Central memory CD4-positive, alpha-beta T cell (primary cell): ENCODE results near the gene PRR5.
"Not testable (repeated sequence)": the region's sequence is repeated elsewhere in the genome, so short reads cannot be mapped to it uniquely, and the experiment has no call there.

Source experiments
- DNase-seq: peaks from one replicate; pipeline ENCODE4 v3.0.0; 2022

Gene PRR5

DNA sequence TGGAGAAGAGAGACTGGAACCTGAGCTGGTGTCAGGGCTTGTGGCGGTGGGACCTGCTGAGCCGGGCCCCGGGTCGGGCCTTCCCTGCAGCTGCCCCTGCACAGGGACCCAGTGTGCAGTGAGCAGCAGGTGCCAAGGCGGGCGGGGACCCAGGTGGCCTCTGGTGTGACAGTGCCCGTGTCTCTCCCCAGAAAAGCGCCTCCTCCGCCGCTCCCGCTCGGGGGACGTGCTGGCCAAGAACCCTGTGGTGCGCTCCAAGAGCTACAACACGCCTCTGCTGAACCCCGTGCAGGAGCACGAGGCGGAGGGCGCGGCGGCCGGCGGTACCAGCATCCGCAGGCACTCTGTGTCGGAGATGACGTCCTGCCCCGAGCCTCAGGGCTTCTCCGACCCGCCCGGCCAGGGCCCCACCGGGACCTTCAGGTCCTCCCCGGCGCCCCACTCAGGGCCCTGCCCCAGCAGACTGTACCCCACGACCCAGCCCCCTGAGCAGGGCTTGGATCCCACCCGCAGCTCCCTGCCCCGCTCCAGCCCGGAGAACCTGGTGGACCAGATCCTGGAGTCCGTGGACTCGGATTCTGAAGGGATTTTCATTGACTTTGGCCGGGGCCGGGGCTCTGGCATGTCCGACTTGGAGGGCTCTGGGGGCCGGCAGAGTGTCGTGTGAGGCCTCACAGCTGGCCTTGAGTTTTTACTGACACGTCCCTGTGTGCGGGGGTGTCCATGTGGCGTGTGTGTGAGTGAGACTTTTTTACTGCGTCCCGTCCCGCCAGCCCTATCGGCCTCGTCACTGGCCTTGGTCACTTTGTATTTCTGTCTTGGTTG, 34.8 kb downstream of the PRR5 start:
- DNase-seq = no peak

DNA sequence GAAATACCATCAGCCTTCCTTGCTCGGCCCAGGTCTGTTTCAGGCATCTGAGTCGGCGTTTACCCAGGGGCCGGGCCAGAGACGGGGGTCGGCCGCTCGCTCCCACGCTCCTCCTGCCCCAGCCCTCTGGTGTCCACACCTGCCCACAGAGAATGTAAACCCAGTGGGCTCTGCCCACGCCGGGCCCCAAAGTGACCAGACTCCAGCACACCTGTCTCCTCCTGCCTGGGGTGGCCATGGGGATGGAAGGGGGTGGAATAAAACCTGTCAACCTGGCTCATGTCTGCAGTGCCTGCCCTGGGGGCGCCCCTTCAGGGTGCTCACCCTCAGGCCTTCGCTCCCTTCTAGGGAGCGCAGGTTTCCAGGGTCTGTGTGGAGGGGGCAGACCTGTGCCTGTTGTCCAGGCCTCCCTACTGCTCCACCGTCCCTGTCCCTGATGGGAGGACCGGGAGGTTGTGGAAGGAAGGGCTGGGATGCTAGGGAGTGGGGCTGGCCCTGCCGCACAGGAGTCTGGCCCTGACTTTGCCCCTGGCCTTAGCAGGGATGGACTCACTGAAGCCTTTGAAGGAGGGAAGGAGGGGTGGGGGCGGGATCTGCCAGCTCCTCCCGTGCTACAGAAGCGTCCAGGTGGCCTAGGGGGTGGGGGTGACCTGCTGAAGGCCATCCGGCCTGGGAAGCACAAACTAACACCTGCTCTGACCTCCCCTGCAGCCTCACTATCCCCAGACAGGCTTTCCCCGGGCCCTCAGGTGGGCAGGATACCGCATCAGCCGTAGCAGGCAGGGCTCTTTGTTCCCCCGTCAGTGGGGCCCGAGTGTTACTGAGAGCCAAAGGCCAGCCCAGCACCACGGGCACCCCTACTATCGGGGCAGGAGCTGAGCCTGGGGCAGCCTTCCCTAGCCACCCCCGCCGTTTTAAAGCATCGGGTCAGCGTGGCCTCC, 35.7 kb downstream of the PRR5 start:
- DNase-seq = no peak

DNA sequence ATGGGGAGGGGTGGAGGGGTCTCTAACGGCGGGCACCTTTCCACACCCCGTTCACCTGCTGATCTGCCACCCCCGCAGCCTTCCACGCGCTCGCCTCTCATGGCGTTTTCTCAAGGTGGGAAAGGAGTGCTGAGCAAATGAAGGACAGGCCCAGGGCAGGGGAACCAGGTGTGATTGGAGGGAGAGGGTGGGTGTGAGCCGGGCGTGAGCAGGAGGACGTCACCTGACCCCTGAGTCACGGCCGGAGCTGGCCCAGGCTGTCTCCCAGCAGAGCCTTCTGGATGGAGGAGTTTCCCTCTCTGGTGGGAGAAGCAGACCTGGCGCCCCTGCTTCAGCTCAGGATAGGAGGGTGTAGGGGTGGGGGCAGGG, 36.3 kb downstream of the PRR5 start:
- DNase-seq = no peak

DNA sequence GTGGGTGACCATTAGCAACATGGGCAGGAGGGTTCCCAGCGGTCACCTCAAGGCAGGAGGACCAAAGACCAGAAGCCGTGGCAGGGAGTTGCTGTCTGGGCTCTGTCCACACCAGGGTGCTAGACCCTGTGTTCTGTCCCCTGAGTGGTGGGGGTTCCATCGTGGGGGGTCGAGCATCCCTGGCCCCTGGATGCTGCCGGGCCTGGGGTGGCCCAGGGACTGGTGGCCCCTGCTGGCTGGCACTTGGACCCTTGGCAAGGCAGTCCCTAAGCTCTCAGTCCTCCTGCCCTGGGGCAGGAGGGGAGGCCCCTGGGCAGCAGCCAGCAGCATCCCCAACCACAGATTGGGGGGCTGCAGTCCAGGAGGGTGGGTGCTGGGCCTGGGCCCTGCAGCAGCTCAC, 37.0 kb downstream of the PRR5 start:
- DNase-seq = no peak

DNA sequence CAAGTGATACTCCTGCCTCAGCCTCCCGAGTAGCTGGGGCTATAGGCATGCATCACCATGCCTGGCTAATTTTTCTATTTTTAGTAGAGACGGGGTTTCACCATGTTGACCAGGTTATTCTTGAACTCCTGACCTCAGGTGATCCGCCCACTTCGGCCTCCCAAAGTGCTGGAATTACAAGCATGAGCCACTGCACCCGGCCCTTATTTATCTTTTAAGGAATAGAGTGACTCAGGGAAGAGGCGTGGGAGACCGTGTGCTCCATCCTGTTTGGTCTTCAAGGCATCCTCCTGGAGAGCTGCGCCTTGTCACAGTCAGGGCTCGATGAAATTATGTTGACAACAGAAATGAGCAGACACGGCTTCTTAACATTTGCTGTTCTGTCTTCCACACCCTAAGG, 37.7 kb downstream of the PRR5 start:
- not testable (repeated sequence) for DNase-seq

DNA sequence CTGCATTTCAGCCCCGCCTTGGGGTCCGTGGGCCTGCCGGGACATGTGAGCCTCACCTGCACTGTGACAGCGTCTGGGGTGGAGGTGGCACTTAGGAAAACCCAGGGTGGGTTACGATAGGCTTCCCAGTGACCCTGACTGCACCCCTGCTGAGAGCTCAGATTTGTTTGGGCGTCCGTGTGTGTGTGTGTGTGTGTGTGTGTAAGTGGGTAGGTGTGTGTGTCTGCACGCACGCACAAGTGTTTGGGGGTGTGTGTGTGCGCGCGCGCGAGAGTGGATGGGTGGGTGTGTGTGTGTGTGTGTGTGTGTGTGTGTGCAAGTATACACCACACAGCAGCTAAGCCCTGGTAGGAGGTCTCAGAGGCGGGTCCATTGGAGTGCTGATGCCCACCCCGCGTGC, 38.3 kb downstream of the PRR5 start:
- no peak for DNase-seq

DNA sequence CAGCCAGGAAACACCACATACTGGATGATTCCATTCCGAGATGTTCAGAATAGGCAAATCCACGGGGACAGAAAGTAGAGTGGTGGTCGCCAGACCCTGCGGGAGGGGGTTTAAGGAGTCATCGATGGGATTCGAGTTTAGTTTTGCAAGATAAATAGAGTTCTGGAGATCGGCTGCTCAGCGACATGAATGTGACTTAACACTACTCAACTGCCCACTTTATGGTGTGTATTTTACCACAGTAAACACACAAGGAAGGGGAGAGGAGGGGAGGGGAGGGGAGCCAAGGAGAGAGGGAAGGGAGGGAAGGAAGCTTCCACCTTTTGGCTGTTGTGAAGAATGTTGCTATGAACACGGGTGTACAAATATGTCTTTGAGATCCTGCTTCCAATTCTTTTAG, 39.9 kb downstream of the PRR5 start:
- DNase-seq = no peak

DNA sequence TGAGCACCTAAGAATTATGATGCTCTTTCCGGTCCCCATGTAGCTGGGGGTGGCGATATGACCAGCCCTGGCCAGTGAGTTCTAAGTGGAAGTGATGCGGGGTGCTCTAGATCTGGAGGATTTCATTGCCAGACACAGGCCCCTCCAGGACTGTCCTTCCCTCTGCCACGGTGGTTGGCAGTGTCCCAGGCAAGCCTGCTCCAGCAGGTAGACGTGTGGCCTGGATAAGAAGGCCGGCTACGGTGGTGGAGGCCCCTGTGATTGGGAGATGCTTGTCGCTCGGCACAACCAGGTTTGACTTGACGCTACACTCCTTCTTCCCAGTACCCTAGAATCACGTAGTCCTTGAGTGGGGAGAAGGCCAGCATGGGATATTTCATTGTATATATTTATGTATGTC, 41.2 kb downstream of the PRR5 start:
- DNase-seq = no peak

DNA sequence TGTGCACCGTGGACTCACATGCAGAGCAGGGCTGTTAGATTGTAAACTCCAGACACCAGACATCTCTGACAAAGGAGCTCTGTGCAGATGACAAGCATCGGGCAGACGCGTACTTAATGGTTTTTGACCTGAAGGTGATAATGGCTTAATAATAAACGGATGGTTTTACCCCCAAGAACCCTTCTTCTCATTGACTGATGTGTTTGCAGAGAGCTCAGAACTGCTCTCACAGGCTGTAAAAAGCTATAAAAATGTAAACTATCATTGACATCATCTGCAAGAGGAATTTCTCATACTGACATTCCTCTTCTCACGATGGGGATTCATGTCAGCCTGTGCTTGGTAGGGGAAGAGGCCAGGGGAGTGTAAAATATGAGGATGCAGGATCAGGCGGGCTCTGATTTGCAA, 41.8 kb downstream of the PRR5 start:
- DNase-seq = no peak

DNA sequence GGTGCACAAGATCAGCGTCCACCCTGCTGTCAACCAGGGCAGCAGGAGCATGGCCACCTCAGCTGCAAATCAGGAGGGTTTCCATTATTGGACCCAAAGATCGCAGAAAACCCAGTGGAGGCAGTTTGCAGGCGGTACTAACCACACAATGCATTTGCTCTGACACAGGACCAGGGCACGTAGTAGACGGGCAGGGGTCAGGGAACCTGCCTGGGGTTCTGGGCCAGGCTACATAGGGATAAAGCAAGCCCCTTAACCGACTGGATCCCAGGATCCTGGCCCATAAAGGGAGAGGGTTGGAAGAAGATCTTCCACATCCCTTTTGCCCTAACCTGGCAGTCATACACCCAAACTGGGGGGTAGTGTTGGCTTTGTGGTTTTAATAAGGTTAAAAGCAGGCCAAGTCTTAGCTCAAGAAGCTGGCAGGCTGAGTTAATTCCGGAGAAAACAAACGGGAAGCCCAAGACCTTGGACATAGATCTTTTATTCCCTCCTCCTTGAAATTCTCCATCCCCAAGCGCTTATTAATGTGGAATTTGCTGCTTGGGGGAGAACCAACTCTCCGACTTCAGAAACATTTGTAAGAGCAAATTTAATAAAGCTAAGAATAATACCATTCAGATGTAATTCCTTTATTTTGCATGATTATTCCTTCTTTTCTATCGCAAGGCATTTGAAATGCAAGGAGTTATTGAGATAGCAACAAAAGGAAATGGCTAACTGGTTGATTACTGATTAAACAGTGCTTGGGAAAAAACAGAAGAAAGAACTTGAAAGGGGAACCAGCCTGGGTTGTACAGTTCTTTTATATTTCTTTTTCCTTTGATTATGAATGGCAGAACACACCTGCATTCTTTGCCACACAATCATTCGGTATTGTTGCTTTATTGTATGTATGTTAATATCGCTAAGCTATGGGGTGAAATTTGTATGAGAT, 44.1 kb downstream of the PRR5 start:
- DNase-seq = no peak

DNA sequence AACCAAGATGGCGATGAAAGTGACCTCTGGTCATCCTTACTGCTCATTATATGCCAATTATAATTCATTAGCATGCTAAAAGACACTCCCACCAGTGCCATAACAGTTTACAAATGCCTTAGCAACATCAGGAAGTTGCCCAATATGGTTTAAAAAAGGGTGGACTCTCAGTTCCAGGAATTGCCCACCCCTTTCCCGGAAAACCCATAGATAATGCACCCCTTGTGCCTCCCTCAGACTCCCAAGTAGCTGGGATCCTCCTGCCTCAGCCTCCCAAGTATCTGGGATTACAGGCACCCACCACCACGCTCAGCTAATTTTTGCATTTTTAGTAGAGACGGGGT, 45.8 kb downstream of the PRR5 start:
- DNase-seq = not testable (repeated sequence)

DNA sequence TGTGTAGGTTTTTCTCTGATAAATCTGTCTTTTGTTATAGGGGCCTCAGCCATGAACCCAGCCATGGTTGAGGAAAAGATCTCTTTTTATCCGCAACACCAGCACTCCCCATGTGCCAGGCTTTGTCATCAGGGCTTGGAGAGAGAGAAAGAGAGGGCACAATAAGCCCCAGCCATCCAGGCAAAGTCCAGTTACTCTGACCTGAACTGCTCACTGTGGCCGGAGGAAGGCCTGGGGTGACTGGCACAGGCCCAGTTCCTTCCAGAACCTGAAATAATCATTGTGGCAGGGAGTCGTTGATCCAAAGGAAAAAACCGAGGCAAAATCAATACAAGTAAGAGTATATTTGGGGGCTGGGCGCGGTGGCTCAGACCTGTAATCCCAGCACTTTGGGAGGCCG, 46.5 kb downstream of the PRR5 start:
- DNase-seq = no peak

DNA sequence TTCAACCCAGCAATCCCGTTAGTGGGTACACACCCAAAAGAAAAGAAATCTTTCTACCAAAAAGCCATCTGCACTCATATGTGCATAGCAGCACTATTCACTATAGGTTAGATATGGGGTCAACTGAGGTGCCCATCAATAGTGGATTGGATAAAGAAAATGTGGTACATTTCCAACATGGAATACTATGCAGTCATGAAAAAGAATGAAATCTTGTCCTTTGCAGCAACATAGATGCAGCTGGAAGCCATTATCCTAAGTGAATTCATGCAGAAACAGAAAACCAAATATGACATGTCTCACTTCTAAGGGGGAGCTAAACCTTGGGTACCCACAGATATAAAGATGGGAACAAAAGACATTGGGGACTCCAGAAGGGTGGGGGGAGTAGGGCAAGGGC, 48.5 kb downstream of the PRR5 start:
- DNase-seq = no peak

DNA sequence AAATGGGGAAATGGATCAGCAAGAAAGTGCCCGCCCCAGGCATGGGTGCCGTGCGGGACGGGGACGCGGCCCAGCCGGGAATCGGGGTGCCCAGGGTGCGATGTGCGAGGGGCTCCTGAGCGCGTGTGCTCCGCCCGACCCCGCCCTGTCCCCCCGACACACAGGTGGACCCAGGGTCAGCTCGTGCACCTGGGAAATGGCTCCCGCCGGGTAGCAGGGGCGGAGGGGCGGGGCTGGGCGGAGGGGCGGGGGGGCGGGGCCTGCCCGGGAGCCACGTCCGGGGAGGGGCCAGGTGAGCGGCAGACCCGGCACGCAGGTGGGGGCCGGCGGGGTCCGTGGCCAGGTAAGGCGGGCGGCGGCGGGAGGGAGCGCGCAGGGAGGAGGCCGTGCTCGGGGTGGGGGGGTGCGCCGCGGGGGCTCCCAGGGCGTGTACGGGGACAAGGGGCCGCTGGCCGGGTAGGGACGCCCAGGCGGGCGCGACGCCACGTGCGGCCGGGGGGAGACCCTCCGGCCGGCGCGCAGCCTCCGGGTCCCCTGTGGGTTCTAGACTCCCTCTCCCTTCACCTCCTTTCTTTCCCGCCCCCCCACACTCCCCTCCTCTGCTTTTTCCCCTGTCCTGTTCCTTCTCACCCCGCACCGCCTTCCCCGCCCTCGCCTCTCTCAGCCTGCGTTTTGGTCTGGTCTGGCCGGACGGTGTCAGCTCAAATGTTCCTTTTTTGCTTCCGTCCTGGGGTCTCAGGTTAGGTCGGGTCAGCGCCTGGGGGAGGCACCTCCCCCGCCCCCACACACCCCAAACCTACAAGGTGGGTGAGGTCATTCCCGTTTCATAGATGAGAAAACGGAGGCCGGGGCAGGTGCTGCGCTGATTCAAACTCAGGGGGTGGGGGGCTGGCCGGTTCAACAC, 50.5 kb downstream of the PRR5 start, which contains the start of gene ARHGAP8:
TSS of gene ARHGAP8 (plus strand) at position 291 of the 904 bp plus-strand sequence. CDS start 33,953 bp downstream, outside the sequence.
- no peak for DNase-seq

DNA sequence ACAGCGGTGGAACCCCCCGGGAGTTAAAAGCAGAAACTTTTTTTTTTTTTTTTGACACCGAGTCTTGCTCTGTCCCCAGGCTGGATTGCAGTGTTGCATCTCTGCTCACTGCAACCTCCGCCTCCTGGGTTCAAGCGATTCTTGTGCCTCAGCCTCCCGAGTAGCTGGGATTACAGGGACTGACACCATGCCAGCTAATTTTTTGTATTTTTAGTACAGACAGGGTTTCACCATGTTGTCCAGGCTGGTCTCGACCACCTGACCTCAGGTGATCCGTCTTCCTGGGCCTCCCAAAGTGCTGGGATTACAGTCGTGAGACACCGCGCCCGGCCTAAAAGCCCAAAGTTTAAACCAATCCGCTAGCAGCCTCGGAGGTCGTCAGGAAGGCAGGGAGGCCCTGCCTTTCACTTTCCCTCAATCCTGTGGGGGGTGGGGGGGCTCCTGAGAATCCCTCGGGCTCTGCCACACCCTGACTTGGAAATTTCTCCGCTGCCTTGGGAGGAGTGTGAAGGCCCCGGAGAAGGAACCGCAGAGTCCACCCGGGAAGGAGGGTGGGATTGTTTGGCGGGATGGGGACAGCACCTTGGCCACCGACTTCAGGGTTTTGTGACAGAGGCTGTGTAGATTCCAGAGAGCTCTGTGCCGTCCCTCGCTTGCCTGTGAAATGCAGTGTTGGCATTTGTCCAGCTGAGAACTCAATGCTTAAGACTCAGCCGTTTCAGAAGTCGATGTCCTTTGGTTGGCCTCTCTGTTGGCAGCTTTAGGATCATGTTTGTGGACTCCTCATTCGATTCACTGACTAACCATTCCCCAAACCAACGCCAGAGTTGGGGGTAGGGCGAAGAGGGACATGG, 51.4 kb downstream of the PRR5 start:
- DNase-seq = no peak

DNA sequence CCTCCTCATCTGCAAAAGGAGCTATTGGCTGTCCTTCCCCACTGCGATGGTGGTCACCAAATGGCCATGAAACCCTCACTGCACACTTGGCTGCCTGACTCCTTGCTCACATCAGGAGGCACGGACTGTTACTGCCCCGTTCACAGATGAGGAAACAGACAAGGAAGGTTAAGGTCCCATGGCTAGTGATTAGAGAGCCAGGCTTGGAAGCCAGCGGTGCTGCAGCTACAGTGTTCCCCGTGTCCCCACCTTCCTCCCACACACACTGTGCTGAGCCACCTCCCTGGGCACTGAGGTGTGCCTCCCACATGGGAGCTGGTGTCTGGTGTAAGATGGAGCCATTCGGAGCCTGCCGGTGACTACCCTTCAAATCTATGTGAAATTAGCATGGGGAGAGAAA, 53.0 kb downstream of the PRR5 start:
- DNase-seq = no peak

DNA sequence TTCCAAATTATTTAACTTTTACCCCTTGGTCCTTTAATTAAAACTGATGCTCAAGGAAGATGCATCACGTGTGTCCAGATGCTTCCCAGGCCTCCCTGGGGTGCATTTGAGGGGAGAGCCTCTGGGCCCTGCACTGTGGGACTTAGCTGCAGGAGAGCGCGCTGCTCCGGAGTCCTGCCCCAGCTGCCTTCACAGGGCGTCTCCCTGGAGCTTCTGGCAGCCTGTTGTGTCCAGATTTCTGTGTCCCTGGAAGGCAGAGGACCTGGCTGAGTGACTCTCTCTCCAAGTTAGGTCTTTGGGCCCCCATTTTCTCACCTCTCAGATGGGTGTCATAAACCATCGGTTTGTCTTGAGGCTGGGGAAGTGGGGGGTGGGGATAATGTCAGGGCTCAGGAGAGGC, 53.4 kb downstream of the PRR5 start:
- DNase-seq = no peak

DNA sequence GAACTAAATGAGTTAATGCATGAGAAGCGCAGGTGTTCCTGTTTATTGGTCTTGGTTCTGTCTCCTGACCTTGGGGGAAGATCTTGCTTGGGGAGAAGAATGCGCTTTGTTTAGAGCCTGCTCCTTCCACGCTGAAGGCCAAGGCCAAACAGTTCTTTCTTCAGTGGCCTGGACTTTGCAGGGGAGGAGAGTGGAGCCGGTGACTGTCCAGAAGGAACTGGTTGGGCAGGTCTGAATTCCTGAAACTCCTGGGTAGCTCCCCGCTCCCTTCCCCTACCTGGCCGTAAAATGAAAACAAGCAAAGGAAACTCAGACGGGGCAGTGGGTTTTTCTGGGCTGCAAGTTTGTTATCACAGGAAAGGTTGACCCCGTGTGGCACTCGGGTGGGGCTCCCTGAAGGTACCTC, 54.0 kb downstream of the PRR5 start:
- no peak for DNase-seq

DNA sequence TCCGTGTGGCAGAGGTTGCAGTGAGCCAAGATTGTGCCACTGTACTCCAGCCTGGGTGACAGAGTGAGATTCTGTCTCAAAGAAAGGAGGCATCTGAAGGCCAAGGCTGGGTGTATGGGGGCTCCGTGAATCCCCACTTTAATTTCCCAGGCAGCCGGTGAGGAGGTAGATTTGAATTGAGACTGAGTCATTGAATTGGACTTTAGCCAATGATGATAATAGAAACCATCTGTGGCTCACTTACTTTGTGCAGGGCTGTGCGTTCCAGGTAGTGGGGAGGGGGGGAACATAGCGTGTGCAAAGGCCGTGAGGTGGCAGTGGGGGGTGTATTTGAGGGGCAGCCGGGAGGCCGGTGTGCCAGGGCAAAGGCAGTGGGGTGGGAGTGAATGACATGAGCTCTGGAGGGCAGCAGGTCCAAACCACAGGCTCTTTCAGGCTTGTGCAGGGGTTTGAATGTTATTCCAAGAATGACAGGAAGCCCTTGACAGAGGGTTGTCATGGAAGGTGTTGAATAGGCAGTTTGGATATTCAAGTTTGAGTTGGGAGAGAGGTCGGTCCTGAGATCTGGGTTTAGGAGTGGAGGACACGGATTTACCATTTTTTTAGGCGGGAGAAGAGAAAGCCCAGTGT, 56.5 kb downstream of the PRR5 start:
- DNase-seq = no peak

DNA sequence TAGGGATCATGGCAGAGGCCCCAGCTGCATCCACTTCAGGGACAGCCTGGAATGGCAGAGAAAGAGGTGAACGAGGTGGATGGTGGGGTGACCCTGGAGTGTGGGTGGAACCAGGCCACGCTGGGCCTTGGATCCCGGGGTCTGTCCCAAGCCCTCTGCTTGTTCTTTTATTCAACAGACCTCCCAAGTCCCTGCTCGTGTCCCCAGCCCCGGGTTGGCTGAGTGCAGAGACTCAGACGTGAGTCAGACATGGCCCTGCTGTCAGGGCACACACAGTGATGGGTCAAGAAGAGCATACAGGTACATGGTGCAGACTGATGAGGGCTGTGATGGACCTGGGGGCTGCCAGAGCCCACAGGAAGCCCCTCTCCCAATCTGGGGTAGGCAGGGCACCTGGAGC, 57.0 kb downstream of the PRR5 start:
- DNase-seq = no peak
